HG03196 (cell line): ENCODE results near the gene EPHB6.

Experiments used
- ATAC-seq: cut with Tn5 transposase; IDR thresholded peaks from one replicate; pipeline ENCODE4 v1.9.1; 2021; ENCODE audit not compliant: unreplicated experiment

Gene EPHB6

GRCh38 chr7:142894112-142894984 lies 39.5 kb downstream of the EPHB6 start:
- ATAC-seq, result no peak

GRCh38 chr7:142894985-142895593 lies 40.2 kb downstream of the EPHB6 start:
- ATAC-seq, result no peak

GRCh38 chr7:142896151-142896550 lies 41.3 kb downstream of the EPHB6 start:
- ATAC-seq, result no peak

GRCh38 chr7:142896741-142897379 lies 42.0 kb downstream of the EPHB6 start:
- ATAC-seq, result no peak

GRCh38 chr7:142897691-142898090 lies 42.8 kb downstream of the EPHB6 start:
- no peak for ATAC-seq

- no peak for ATAC-seq
Measured at GRCh38 chr7:142898377-142899170, 43.7 kb downstream of the EPHB6 start.

GRCh38 chr7:142899661-142900060 lies 44.8 kb downstream of the EPHB6 start:
- ATAC-seq, result no peak

GRCh38 chr7:142901426-142902259 lies 46.8 kb downstream of the EPHB6 start:
- ATAC-seq, result no peak

GRCh38 chr7:142904128-142904527 lies 49.3 kb downstream of the EPHB6 start:
- no peak for ATAC-seq

GRCh38 chr7:142905759-142906158 lies 50.9 kb downstream of the EPHB6 start:
- no peak for ATAC-seq

GRCh38 chr7:142906643-142907042 lies 51.8 kb downstream of the EPHB6 start:
- no peak for ATAC-seq

- ATAC-seq, result no peak
Measured at GRCh38 chr7:142908290-142908689, 53.4 kb downstream of the EPHB6 start.

- no peak for ATAC-seq
Measured at GRCh38 chr7:142908921-142909890, 54.3 kb downstream of the EPHB6 start.

- ATAC-seq, result no peak
Measured at GRCh38 chr7:142910031-142910433, 55.2 kb downstream of the EPHB6 start.

- no peak for ATAC-seq
Measured at GRCh38 chr7:142910481-142910880, 55.6 kb downstream of the EPHB6 start.

GRCh38 chr7:142913051-142913450 lies 58.2 kb downstream of the EPHB6 start:
- no peak for ATAC-seq

- no peak for ATAC-seq
Measured at GRCh38 chr7:142913566-142913965, 58.7 kb downstream of the EPHB6 start.

GRCh38 chr7:142914121-142914520 lies 59.2 kb downstream of the EPHB6 start:
- no peak for ATAC-seq

GRCh38 chr7:142915315-142915714 lies 60.4 kb downstream of the EPHB6 start:
- ATAC-seq, result no peak
